NCI-H526 treated with DMSO at 0.1 percent for 48 hours (cell line): ENCODE data around the gene RPS4Y1.
A peak's percentile ranks its signal among the peaks of the same experiment; 100 is the strongest.
"Not testable (repeated sequence)": the region's sequence is repeated elsewhere in the genome, so short reads cannot be mapped to it uniquely, and the experiment has no call there.

Experiments
- DNase-seq: peaks from one replicate; lab custom pipeline; 2025; lab: John Stamatoyannopoulos, UW

The RPS4Y1 gene

GRCh38 chrY:2841471-2841893, at the start of gene RPS4Y1:
Gene RPS4Y1 (plus strand): TSS chrY:2841602. CDS start chrY:2841625, 23 bp downstream.
- DNase-seq = peak; percentile 24

GRCh38 chrY:2796977-2797523, 44.4 kb upstream of the RPS4Y1 start:
- no peak for DNase-seq

GRCh38 chrY:2797991-2798390, 43.4 kb upstream of the RPS4Y1 start:
- no peak for DNase-seq

- peak; percentile 0 for DNase-seq
These were observed 41.2 kb upstream of the RPS4Y1 start for GRCh38 chrY:2800246-2800645.

GRCh38 chrY:2817146-2817896, 24.1 kb upstream of the RPS4Y1 start:
- DNase-seq = not testable (repeated sequence)

- no peak for DNase-seq
These were observed 16.9 kb upstream of the RPS4Y1 start for GRCh38 chrY:2824471-2824870.

- DNase-seq = no peak
These were observed 12.9 kb upstream of the RPS4Y1 start for GRCh38 chrY:2828497-2828896.

- no peak for DNase-seq
These were observed 6.2 kb upstream of the RPS4Y1 start for GRCh38 chrY:2835230-2835629.

GRCh38 chrY:2837078-2837477, 4.3 kb upstream of the RPS4Y1 start:
- DNase-seq = no peak

- DNase-seq = no peak
These were observed 3.5 kb upstream of the RPS4Y1 start for GRCh38 chrY:2837932-2838331.

- no peak for DNase-seq
These were observed 5.4 kb downstream of the RPS4Y1 start for GRCh38 chrY:2846791-2847190.

GRCh38 chrY:2848384-2848783, 7.0 kb downstream of the RPS4Y1 start:
- no peak for DNase-seq

GRCh38 chrY:2849368-2849767, 8.0 kb downstream of the RPS4Y1 start:
- no peak for DNase-seq

- no peak for DNase-seq
These were observed 12.9 kb downstream of the RPS4Y1 start for GRCh38 chrY:2854145-2854774.

- no peak for DNase-seq
These were observed 15.7 kb downstream of the RPS4Y1 start for GRCh38 chrY:2857068-2857467.

- no peak for DNase-seq
These were observed 16.3 kb downstream of the RPS4Y1 start for GRCh38 chrY:2857686-2858085.

- no peak for DNase-seq
These were observed 18.4 kb downstream of the RPS4Y1 start for GRCh38 chrY:2859782-2860181.

- no peak for DNase-seq
These were observed 19.1 kb downstream of the RPS4Y1 start for GRCh38 chrY:2860511-2860910.

- no peak for DNase-seq
These were observed 25.2 kb downstream of the RPS4Y1 start for GRCh38 chrY:2866581-2866980.

- DNase-seq = no peak
These were observed 26.1 kb downstream of the RPS4Y1 start for GRCh38 chrY:2867469-2867868.

- DNase-seq = no peak
These were observed 26.7 kb downstream of the RPS4Y1 start for GRCh38 chrY:2868035-2868607.

- DNase-seq = not testable (repeated sequence)
These were observed 30.8 kb downstream of the RPS4Y1 start for GRCh38 chrY:2872234-2872633.

GRCh38 chrY:2874211-2874610, 32.8 kb downstream of the RPS4Y1 start:
- no peak for DNase-seq
